HL-60 (cell line): ENCODE data around the gene CTSO.

Experiments
- GABPA ChIP-seq: IDR thresholded peaks from 2 replicates; pipeline ENCODE4 v1.6.1; 2012; ENCODE audit warnings: low read depth
- POLR2AphosphoS5 ChIP-seq: IDR thresholded peaks from 2 replicates; pipeline ENCODE4 v1.6.1; 2012; ENCODE audit warnings: low read depth
- SPI1 ChIP-seq: IDR thresholded peaks from 2 replicates; pipeline ENCODE4 v1.6.1; 2012; ENCODE audit warnings: low read depth, mild to moderate bottlenecking, borderline replicate concordance
- TF ChIP-seq, protein P1 (sequence below): IDR thresholded peaks from one replicate; pipeline ENCODE4 v1.5.1; 2011; ENCODE audit warnings: low read length, control low read depth, inconsistent platforms; ENCODE audit not compliant: insufficient read depth
- TF ChIP-seq, protein P2 (sequence below): IDR thresholded peaks from 2 replicates; pipeline ENCODE4 v1.6.1; 2012; ENCODE audit warnings: low read depth; ENCODE audit not compliant: insufficient replicate concordance

DNA sequence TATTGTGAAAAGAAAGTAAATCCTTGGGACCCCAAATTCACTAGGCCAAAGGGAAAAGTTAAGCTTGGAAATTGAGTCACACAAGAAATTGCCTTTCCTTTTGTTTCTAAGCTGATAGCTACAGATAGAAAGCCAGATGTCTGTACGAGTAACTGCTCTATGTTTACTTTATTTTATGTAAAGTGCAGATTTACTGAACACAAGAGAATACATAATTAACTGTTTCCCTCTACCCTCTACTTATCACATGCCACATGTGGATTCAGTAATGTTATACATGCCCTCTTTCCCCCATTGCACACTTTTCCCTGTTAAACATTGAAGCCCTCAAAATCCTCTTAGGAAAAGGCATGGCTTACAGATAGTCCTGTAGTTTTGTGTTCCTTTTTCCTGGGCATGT is 66.6 kb downstream of the CTSO start:
- TF ChIP-seq, protein P1, sequence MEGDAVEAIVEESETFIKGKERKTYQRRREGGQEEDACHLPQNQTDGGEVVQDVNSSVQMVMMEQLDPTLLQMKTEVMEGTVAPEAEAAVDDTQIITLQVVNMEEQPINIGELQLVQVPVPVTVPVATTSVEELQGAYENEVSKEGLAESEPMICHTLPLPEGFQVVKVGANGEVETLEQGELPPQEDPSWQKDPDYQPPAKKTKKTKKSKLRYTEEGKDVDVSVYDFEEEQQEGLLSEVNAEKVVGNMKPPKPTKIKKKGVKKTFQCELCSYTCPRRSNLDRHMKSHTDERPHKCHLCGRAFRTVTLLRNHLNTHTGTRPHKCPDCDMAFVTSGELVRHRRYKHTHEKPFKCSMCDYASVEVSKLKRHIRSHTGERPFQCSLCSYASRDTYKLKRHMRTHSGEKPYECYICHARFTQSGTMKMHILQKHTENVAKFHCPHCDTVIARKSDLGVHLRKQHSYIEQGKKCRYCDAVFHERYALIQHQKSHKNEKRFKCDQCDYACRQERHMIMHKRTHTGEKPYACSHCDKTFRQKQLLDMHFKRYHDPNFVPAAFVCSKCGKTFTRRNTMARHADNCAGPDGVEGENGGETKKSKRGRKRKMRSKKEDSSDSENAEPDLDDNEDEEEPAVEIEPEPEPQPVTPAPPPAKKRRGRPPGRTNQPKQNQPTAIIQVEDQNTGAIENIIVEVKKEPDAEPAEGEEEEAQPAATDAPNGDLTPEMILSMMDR: no peak
- TF ChIP-seq, protein P2, sequence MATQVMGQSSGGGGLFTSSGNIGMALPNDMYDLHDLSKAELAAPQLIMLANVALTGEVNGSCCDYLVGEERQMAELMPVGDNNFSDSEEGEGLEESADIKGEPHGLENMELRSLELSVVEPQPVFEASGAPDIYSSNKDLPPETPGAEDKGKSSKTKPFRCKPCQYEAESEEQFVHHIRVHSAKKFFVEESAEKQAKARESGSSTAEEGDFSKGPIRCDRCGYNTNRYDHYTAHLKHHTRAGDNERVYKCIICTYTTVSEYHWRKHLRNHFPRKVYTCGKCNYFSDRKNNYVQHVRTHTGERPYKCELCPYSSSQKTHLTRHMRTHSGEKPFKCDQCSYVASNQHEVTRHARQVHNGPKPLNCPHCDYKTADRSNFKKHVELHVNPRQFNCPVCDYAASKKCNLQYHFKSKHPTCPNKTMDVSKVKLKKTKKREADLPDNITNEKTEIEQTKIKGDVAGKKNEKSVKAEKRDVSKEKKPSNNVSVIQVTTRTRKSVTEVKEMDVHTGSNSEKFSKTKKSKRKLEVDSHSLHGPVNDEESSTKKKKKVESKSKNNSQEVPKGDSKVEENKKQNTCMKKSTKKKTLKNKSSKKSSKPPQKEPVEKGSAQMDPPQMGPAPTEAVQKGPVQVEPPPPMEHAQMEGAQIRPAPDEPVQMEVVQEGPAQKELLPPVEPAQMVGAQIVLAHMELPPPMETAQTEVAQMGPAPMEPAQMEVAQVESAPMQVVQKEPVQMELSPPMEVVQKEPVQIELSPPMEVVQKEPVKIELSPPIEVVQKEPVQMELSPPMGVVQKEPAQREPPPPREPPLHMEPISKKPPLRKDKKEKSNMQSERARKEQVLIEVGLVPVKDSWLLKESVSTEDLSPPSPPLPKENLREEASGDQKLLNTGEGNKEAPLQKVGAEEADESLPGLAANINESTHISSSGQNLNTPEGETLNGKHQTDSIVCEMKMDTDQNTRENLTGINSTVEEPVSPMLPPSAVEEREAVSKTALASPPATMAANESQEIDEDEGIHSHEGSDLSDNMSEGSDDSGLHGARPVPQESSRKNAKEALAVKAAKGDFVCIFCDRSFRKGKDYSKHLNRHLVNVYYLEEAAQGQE: no peak
- TF ChIP-seq POLR2AphosphoS5 (no peak), GABPA (no peak), SPI1 (no peak)
